WTC11 (cell line): ENCODE measurements around the gene HNF1B.

ENCODE experiments used
- GABPB1 ChIP-seq: sonication (generic); formaldehyde crosslinking; IDR thresholded peaks from 2 replicates; pipeline ENCODE4 v1.8.1; 2023; ENCODE audit warnings: mild to moderate bottlenecking, missing genetic modification reagents
- NFE2L1 ChIP-seq: sonication (generic); formaldehyde crosslinking; IDR thresholded peaks from 2 replicates; pipeline ENCODE4 v1.8.1; 2023; ENCODE audit warnings: missing genetic modification reagents
- RELA ChIP-seq: sonication (generic); formaldehyde crosslinking; IDR thresholded peaks from 2 replicates; pipeline ENCODE4 v1.8.1; 2022; ENCODE audit warnings: missing genetic modification reagents, mild to moderate bottlenecking, borderline replicate concordance
- TEAD4 ChIP-seq: sonication (generic); formaldehyde crosslinking; IDR thresholded peaks from 2 replicates; pipeline ENCODE4 v1.8.0; 2022; ENCODE audit warnings: mild to moderate bottlenecking, missing genetic modification reagents
- TF ChIP-seq, protein P1 (sequence below): fragments of 200-600 bp; IDR thresholded peaks from 2 replicates; pipeline ENCODE4 v1.8.0; 2022; ENCODE audit warnings: antibody characterized with exemption
- TF ChIP-seq, protein P2 (sequence below): sonication (generic); formaldehyde crosslinking; IDR thresholded peaks from 2 replicates; pipeline ENCODE4 v1.8.0; 2022; ENCODE audit warnings: missing genetic modification reagents

DNA sequence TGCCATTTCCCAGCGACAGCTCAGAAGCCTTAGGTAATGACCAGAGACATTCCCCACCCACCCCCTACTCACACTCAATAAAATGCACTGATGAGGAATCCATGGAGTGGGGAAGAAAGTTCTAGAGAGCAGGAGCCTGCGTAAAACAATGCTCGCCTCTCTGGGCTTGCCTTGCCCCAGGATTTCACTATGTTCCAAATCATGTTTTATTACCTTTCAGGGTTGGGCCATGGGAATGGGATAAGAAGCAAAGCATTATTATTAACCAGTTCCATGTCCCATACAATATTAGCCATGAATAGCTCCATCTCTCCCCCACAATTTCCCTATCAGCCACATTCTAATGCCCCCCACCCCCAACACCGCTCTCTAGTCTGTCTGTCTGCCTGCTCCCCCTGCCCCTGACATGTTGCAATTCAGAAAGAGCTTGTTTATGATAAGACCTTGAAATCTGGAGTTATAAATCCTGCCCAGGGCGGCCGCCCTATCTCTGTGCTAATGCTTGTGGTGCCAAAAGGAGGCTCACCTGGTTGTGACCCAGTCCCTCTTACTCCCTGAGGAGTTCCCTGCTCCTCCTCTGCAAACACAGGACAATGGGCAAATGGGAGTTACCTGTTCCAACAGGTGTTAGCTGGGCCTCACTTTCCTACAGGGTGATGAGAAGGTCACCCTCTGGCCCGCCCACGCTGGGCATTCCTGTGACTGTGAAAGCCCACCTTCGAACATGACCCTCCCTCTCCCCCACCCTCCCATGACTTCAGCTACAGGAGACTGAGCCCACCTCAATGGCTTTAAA, 73.6 kb downstream of the HNF1B start:
- TF ChIP-seq, protein P1, sequence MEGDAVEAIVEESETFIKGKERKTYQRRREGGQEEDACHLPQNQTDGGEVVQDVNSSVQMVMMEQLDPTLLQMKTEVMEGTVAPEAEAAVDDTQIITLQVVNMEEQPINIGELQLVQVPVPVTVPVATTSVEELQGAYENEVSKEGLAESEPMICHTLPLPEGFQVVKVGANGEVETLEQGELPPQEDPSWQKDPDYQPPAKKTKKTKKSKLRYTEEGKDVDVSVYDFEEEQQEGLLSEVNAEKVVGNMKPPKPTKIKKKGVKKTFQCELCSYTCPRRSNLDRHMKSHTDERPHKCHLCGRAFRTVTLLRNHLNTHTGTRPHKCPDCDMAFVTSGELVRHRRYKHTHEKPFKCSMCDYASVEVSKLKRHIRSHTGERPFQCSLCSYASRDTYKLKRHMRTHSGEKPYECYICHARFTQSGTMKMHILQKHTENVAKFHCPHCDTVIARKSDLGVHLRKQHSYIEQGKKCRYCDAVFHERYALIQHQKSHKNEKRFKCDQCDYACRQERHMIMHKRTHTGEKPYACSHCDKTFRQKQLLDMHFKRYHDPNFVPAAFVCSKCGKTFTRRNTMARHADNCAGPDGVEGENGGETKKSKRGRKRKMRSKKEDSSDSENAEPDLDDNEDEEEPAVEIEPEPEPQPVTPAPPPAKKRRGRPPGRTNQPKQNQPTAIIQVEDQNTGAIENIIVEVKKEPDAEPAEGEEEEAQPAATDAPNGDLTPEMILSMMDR: no peak
- TF ChIP-seq GABPB1 (CRISPR knock-in tag) (no peak), RELA (CRISPR knock-in tag) (no peak), NFE2L1 (no peak), TEAD4 (CRISPR knock-in tag) (no peak)
- TF ChIP-seq, protein P2, sequence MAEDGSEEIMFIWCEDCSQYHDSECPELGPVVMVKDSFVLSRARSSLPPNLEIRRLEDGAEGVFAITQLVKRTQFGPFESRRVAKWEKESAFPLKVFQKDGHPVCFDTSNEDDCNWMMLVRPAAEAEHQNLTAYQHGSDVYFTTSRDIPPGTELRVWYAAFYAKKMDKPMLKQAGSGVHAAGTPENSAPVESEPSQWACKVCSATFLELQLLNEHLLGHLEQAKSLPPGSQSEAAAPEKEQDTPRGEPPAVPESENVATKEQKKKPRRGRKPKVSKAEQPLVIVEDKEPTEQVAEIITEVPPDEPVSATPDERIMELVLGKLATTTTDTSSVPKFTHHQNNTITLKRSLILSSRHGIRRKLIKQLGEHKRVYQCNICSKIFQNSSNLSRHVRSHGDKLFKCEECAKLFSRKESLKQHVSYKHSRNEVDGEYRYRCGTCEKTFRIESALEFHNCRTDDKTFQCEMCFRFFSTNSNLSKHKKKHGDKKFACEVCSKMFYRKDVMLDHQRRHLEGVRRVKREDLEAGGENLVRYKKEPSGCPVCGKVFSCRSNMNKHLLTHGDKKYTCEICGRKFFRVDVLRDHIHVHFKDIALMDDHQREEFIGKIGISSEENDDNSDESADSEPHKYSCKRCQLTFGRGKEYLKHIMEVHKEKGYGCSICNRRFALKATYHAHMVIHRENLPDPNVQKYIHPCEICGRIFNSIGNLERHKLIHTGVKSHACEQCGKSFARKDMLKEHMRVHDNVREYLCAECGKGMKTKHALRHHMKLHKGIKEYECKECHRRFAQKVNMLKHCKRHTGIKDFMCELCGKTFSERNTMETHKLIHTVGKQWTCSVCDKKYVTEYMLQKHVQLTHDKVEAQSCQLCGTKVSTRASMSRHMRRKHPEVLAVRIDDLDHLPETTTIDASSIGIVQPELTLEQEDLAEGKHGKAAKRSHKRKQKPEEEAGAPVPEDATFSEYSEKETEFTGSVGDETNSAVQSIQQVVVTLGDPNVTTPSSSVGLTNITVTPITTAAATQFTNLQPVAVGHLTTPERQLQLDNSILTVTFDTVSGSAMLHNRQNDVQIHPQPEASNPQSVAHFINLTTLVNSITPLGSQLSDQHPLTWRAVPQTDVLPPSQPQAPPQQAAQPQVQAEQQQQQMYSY (CRISPR knock-in tag): no peak
